Measurements from ENCODE around the gene NEURL3.
A peak's percentile ranks its signal among the peaks of the same experiment; 100 is the strongest.

Gene NEURL3

GRCh38 chr2:96527286-96528005 lies 22.3 kb upstream of the NEURL3 start:
- DNase-seq = no peak

GRCh38 chr2:96526615-96527285 lies 21.6 kb upstream of the NEURL3 start:
- no peak for DNase-seq

- no peak for DNase-seq
These were observed 21.0 kb upstream of the NEURL3 start for GRCh38 chr2:96526101-96526591.

GRCh38 chr2:96525211-96525507 lies 20.0 kb upstream of the NEURL3 start:
- DNase-seq = no peak

GRCh38 chr2:96524482-96525210 lies 19.5 kb upstream of the NEURL3 start:
- DNase-seq = no peak

GRCh38 chr2:96523659-96524481 lies 18.7 kb upstream of the NEURL3 start:
- peak; percentile 59 for DNase-seq

GRCh38 chr2:96522304-96523203 lies 17.4 kb upstream of the NEURL3 start:
- no peak for DNase-seq

GRCh38 chr2:96521219-96521618 lies 16.1 kb upstream of the NEURL3 start:
- no peak for DNase-seq

GRCh38 chr2:96520697-96521096 lies 15.5 kb upstream of the NEURL3 start:
- DNase-seq = no peak

- DNase-seq = no peak
These were observed 15.1 kb upstream of the NEURL3 start for GRCh38 chr2:96520231-96520630.

GRCh38 chr2:96517079-96517478 lies 11.9 kb upstream of the NEURL3 start:
- no peak for DNase-seq

- DNase-seq = no peak
These were observed 9.4 kb upstream of the NEURL3 start for GRCh38 chr2:96514521-96514920.

GRCh38 chr2:96512341-96512740 lies 7.2 kb upstream of the NEURL3 start:
- DNase-seq = no peak

- DNase-seq = no peak
These were observed 6.7 kb upstream of the NEURL3 start for GRCh38 chr2:96511851-96512250.

- no peak for DNase-seq
These were observed 5.9 kb upstream of the NEURL3 start for GRCh38 chr2:96510931-96511595.

GRCh38 chr2:96509847-96510230 lies 4.7 kb upstream of the NEURL3 start:
- DNase-seq = no peak

GRCh38 chr2:96509114-96509846 lies 4.1 kb upstream of the NEURL3 start:
- DNase-seq = peak; percentile 84

- DNase-seq = no peak
These were observed 3.5 kb upstream of the NEURL3 start for GRCh38 chr2:96508521-96509113.

GRCh38 chr2:96507957-96508520 lies 2.9 kb upstream of the NEURL3 start:
- DNase-seq = peak; percentile 38

GRCh38 chr2:96506907-96507240 lies 1.7 kb upstream of the NEURL3 start:
- DNase-seq = no peak
